Measurements from ENCODE around the gene BEND3. TPM values are rescaled to one million over a fixed set of nuclear protein-coding genes. Genes with fewer than 3 reads are reported as not detected.
"Not testable (repeated sequence)": the region's sequence is repeated elsewhere in the genome, so short reads cannot be mapped to it uniquely, and the experiment has no call there.

The BEND3 gene
- total and polyA plus RNA-seq, 7 donors: 0.60 to 2.8 (median 1.1) TPM

- TF ChIP-seq, protein P1, sequence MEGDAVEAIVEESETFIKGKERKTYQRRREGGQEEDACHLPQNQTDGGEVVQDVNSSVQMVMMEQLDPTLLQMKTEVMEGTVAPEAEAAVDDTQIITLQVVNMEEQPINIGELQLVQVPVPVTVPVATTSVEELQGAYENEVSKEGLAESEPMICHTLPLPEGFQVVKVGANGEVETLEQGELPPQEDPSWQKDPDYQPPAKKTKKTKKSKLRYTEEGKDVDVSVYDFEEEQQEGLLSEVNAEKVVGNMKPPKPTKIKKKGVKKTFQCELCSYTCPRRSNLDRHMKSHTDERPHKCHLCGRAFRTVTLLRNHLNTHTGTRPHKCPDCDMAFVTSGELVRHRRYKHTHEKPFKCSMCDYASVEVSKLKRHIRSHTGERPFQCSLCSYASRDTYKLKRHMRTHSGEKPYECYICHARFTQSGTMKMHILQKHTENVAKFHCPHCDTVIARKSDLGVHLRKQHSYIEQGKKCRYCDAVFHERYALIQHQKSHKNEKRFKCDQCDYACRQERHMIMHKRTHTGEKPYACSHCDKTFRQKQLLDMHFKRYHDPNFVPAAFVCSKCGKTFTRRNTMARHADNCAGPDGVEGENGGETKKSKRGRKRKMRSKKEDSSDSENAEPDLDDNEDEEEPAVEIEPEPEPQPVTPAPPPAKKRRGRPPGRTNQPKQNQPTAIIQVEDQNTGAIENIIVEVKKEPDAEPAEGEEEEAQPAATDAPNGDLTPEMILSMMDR (IDR thresholded peaks at IDR 0.05): no peak
- TF ChIP-seq POLR2AphosphoS5 (IDR thresholded peaks at IDR 0.05) (no peak), POLR2A (IDR thresholded peaks at IDR 0.05) (no peak), EP300 (IDR thresholded peaks at IDR 0.05) (no peak)
- intact Hi-C loops (cut with DNase I): no loop called here
These were observed 16.6 kb downstream of the BEND3 start for GRCh38 chr6:107098436-107099307.

GRCh38 chr6:107084459-107084858 lies 30.9 kb downstream of the BEND3 start:
- H3K4me1 ChIP-seq; H3K4me3 ChIP-seq; H3K27me3 ChIP-seq; intact Hi-C loops (cut with DNase I); H3K9me3 ChIP-seq; H3K36me3 ChIP-seq; H3K27ac ChIP-seq: not testable (repeated sequence)
- WGBS, 2 donors: 96 to 98% methylated on average over 7 of the region's 7 CpGs
- DNase-seq: peak; percentile 3

More at GRCh38 chr6:107098436-107099307, 16.6 kb downstream of the BEND3 start:
- no peaks in the 10 kb centered on the region for H3K27me3 ChIP-seq
- no peaks in the 10 kb centered on the region for H3K36me3 ChIP-seq
- no peaks in the 10 kb centered on the region for H3K9me3 ChIP-seq
- no peak overlapping the region for H3K27ac ChIP-seq
- WGBS, 2 donors: 89 to 93% methylated on average over 14 of the region's 14 CpGs
- no peaks in the 10 kb centered on the region for H3K4me1 ChIP-seq
- no peak overlapping the region for H3K4me3 ChIP-seq
- DNase-seq: no peak

- no peaks in the 10 kb centered on the region for H3K4me1 ChIP-seq
These were observed 31.4 kb downstream of the BEND3 start for GRCh38 chr6:107083921-107084320.

DNA sequence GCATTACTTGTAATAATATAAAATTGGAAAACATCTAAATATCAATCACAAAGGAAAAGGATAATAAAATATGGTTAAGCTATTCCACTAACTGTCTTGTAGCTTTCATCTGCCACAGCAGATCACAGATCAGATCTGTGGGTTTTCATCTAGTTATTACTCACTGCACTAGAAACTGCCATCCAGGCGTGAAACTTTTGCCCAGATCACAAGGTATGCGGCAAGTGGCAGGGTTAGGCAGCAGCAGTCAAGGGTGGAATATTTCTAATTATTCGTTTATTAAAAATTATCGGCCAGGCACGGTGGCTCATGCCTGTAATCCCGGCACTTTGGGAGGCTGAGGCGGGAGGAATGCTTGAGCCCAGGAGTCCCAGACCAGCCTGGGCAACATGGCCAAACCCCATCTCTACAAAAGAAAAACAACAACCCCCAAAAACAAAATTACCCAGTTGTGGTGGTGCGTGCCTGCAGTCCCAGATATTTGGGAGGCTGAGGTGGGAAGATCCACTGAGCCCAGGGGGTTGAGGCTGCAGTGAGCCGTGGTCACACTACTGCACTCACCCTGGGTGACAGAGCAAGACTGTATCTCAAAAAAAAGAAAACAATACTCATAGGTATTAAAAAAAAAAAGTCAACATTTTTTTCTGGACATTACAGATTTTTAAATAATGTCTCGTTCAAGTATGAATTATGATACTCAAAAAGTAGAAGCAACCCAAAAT lies 32.1 kb downstream of the BEND3 start:
- H3K27me3 ChIP-seq: no peaks in the 10 kb centered on the region
- H3K36me3 ChIP-seq: peaks cover 0 to 3% (median 0%) of the 10 kb centered on the region in 4 donors
- no peak overlapping the region for H3K4me3 ChIP-seq
- H3K27ac ChIP-seq: no peak overlapping the region
- WGBS, 2 donors: 81 to 82% methylated on average over 10 of the region's 10 CpGs
- intact Hi-C loops (cut with DNase I): no loop called here
- DNase-seq: peak; percentile 24
- H3K4me1 ChIP-seq: no peaks in the 10 kb centered on the region
- no peaks in the 10 kb centered on the region for H3K9me3 ChIP-seq
- TF ChIP-seq POLR2A (IDR thresholded peaks at IDR 0.05) (no peak), POLR2AphosphoS5 (IDR thresholded peaks at IDR 0.05) (no peak), EP300 (IDR thresholded peaks at IDR 0.05) (no peak)
- TF ChIP-seq, protein P1 (IDR thresholded peaks at IDR 0.05): no peak

More at GRCh38 chr6:107083921-107084320, 31.4 kb downstream of the BEND3 start:
- DNase-seq: peak; percentile 19
- 96 to 98% methylated on average over 6 of the region's 6 CpGs for WGBS, 2 donors
- H3K36me3 ChIP-seq: peaks cover 0 to 3% (median 0%) of the 10 kb centered on the region in 4 donors
- intact Hi-C loops (cut with DNase I): no loop called here
- H3K9me3 ChIP-seq: no peaks in the 10 kb centered on the region
- no peak overlapping the region for H3K27ac ChIP-seq
- TF ChIP-seq POLR2A (IDR thresholded peaks at IDR 0.05) (no peak), POLR2AphosphoS5 (IDR thresholded peaks at IDR 0.05) (no peak), EP300 (IDR thresholded peaks at IDR 0.05) (no peak)
- TF ChIP-seq, protein P1 (IDR thresholded peaks at IDR 0.05): no peak
- no peak overlapping the region for H3K4me3 ChIP-seq
- no peaks in the 10 kb centered on the region for H3K27me3 ChIP-seq

- WGBS, 2 donors: 69 to 71% methylated on average over 4 of the region's 4 CpGs
- TF ChIP-seq EP300 (IDR thresholded peaks at IDR 0.05): no peak
- TF ChIP-seq, protein P1 (IDR thresholded peaks at IDR 0.05): no peak
- TF ChIP-seq POLR2A (IDR thresholded peaks at IDR 0.05): no peak
- no peak for TF ChIP-seq POLR2AphosphoS5 (IDR thresholded peaks at IDR 0.05)
- intact Hi-C loops (cut with DNase I): no loop called here
- DNase-seq: peak; percentile 5
- Histone ChIP-seq H3K9me3 (no peaks in the 10 kb centered on the region), H3K27me3 (no peaks in the 10 kb centered on the region), H3K36me3 (peaks cover 0 to 3% (median 0%) of the 10 kb centered on the region in 4 donors), H3K27ac (no peak overlapping the region), H3K4me1 (no peaks in the 10 kb centered on the region), H3K4me3 (no peak overlapping the region)
These were observed 33.3 kb downstream of the BEND3 start for GRCh38 chr6:107082045-107082444.

Measured in sigmoid colon (tissue), 7 donors.